NCI-H1048 (cell line): ENCODE results near the gene CD7.

Source experiments
- DNase-seq: peaks from one replicate; lab custom pipeline; 2025; lab: John Stamatoyannopoulos, UW

The CD7 gene

GRCh38 chr17:82314012-82314726, 3.2 kb downstream of the CD7 start:
- DNase-seq: no peak

DNA sequence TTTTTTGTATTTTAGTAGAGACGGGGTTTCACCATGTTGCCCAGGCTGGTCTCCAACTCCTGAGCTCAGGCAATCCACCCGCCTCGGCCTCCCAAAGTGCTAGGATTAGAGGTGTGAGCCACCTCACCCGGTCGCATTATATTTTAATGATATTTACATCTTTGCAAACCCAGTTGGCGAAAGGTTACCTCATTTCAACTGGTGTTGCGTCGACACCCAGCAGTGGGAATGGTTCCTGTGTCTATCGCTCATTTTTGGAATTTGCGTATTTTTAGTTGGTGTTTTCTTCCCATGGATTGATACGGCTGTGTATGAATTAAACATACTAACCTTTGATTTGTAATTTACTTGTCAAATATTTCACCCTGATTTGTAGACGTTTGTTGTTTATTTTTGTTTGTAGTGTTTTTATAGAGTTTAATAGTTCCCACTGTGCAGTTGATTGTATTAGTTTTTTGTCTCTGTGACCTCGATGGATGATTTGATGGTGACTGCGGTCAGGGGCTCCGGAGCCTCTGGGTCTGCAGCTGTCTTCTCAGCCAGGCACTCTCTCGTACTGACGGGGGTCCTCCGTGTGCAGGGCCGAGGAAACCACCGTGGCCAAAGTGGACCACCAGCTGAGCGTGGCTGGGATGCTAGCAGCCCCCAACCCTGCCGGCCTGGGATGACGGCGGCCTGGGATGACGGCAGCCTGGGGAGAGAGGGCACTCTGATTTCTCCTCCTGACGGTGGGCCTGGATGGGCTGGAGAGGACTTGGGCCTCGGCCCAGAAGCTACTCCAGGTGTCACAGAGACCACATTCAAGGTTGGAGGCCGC, 4.0 kb downstream of the CD7 start:
- DNase-seq: no peak

DNA sequence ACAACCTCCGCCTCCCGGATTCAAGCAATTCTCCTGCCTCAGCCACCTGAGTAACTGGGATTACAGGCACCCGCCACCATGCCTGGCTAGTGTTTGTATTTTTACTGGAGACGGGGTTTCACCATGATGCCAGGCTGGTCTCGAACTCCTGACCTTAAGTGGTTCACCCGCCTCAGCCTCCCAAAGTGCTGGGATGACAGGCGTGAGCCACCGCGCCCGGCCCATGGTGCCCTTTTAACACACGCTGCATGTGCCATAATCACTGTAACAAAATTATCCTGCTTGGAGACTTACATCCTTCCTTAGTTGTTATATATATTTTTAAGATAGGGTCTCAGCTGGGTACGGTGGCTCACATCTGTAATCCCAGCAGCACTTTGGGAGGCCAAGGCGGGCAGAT, 5.4 kb downstream of the CD7 start:
- no peak for DNase-seq

GRCh38 chr17:82310877-82311276, 6.5 kb downstream of the CD7 start:
- DNase-seq: no peak

DNA sequence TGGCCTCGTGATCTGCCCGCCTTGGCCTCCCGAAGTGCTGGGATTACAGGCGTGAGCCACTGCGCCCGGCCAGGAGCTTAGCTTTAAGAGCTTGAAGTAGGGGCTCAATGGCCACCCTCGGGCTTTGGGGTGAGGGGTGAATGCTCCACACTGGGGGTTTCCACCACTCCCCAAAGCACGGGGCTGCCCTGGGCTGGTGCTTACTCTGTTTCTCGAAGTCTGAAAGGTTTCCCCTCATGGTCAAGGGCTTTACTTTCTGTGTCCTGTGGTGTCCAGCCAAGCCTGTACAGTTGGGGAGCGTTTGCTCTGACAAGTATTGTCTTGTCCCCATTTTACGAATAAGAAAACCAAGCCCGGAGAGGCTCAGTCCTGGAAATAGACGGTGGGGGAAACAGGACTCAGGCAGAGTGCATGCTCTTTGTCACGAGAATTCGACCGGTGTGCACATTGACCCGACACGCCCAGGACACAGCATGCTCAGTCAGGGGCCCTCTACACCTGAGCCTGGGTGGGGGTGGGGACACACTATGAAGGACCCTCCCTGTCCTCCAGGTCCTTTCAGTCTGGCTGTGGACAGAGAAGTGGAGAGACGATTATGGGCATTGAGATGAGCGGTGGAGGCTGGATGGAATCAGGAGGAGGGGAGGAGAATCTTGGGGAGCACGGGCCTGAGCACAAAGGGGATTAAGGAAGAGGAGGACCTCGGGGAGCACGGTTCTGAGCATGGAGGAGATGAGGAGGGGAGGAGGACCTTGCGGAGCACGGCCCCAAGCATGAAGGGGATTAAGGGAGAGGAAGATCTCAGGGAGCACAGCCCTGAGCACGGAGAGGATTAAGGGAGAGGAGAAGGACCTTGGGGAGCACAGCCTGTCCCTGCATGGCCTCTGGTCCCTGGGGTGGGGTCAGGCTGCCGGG, 7.5 kb downstream of the CD7 start:
- no peak for DNase-seq

DNA sequence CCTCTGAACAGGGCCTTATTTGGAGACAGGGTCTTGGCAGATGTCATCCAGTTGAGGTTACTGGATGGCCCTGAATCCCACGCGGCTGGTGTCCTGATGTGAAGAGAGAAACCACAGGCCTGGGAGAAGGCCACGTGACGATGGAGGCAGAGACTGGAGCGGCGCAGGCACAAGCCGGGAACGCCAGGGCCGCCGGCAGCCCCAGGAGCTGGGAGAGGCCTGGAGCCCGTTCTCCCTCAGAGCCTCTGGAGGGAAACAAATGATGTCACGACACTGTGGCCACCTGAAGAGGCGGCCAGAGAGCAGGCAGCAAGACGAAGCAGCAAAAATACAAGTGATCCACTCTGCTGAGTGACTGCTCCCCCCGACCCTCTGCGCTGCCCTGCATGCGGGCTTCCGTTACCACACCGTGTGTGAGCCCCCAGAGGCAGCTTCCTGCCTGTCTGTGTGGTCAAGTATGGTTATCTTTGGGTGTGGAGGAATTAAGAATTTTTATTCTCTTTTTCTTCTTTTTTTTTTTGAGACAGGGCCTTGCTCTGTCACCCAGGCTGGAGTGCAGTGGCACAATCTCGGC, 11.6 kb downstream of the CD7 start:
- no peak for DNase-seq

GRCh38 chr17:82304826-82305726, 12.3 kb downstream of the CD7 start:
- DNase-seq: no peak

- DNase-seq: no peak
These were observed 13.2 kb downstream of the CD7 start for GRCh38 chr17:82303944-82304808.

- no peak for DNase-seq
These were observed 14.1 kb downstream of the CD7 start for GRCh38 chr17:82302991-82303943.

GRCh38 chr17:82302568-82302963, 14.8 kb downstream of the CD7 start:
- no peak for DNase-seq

GRCh38 chr17:82301916-82302567, 15.4 kb downstream of the CD7 start:
- DNase-seq: no peak

GRCh38 chr17:82301300-82301915, 16.0 kb downstream of the CD7 start:
- no peak for DNase-seq

DNA sequence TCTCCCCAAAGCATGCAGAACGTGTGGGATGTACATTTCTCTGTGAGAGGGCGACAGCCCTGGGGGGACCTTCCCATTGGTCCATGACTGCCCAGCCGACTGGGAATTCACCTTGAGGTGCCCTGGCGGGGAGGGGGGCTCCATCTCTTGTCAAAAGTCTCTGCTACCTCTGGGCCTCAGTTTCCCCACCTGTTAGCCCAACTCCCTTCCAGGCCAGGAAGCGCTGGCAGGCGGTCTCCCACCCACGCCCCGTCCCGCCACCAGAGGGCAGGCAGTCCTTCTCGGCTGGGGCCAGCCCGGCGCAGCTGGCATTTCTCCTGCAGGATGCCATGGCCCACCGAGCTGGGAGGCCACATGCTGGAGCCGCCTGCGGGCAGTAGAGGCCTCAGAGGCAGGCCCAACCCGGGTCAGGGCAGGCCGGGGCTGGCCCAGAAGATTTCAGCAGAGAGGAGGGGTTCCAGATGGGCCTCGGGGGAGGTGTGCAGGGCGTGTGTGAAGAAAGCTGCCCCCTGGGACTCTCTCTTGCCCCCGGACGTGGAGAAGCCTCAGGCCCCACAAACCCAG, 16.6 kb downstream of the CD7 start:
- no peak for DNase-seq

- DNase-seq: no peak
These were observed 17.2 kb downstream of the CD7 start for GRCh38 chr17:82300228-82300627.

GRCh38 chr17:82299452-82299851, 18.0 kb downstream of the CD7 start:
- no peak for DNase-seq

DNA sequence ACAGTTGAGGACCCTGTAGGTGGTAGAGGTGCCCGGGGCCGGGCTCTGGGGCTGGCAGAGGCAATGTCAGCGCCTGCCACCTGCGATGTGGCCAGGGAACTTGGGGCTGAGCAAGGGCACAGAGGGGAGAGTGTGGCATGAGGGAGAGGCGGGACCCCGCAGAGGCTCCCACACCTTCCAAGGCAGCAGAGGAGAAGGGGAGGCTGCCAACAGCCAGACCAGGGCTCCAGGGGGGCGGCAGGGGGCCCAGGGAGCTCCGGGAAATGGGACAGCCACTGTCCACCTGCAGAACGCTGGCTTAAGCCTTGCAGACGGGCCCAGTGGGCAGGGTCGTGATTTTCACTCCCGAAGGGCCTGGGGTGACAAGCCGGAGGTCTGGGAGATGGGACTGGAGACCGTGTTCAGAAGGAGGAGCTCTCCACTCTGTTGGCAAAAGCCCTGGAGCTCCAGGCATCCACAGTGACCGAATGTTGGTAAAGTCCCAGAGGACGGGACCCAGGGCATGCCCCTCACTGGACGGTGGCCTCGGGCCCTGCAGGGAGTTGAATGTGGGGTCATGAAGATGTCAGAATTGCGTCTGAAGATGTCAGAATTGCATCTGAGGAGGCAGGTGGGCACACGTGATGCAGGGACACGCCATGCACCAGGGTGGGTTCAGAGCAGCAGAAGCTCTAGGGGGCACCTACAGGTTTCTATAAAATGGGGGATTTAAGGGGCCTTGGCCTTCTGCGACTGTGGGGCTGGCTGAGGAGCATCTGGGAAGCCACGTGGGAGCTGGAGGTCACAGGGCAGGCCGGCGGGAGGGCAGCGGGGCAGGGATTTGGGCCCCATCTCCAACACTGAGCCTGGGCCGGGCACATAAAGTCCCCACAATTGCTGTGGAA, 18.6 kb downstream of the CD7 start:
- no peak for DNase-seq
